HUES48 (cell line): ENCODE measurements around the gene SYP.

Experiments used
- H3K27ac ChIP-seq: one replicate; pipeline ENCODE4 v1.7.0; 2013; ENCODE audit warnings: low read depth, low read length, inconsistent platforms
- H3K27me3 ChIP-seq: 2 replicates; pipeline ENCODE4 v1.6.1; 2013; ENCODE audit warnings: mild to moderate bottlenecking, low read length; ENCODE audit not compliant: control insufficient read depth, insufficient read depth
- H3K36me3 ChIP-seq: 2 replicates; pipeline ENCODE4 v1.6.1; 2013; ENCODE audit warnings: low read length; ENCODE audit not compliant: control insufficient read depth, insufficient read depth
- H3K4me1 ChIP-seq: 2 replicates; pipeline ENCODE4 v1.6.1; 2013; ENCODE audit warnings: mild to moderate bottlenecking, low read length; ENCODE audit not compliant: control insufficient read depth, insufficient read depth
- H3K4me3 ChIP-seq: 2 replicates; pipeline ENCODE4 v1.5.1; 2013; ENCODE audit warnings: mild to moderate bottlenecking, low read depth, low read length
- H3K9ac ChIP-seq: 2 replicates; pipeline ENCODE4 v1.6.1; 2013; ENCODE audit warnings: mild to moderate bottlenecking, low read depth, low read length, moderate library complexity
- H3K9me3 ChIP-seq: 2 replicates; pipeline ENCODE4 v1.6.1; 2013; ENCODE audit warnings: low read length; ENCODE audit not compliant: control insufficient read depth, insufficient read depth

The SYP gene

GRCh38 chrX:49199906-49200771 is at the start of gene SYP:
Gene SYP (minus strand): TSS chrX:49200193. CDS start chrX:49200186, 7 bp downstream.
- H3K4me1 ChIP-seq = no peaks in the 10 kb centered on the region
- H3K36me3 ChIP-seq = no peaks in the 10 kb centered on the region
- H3K9ac ChIP-seq = no peak within 1 kb of the TSS
- H3K27ac ChIP-seq = peak within 1 kb of the TSS; percentile 35
- H3K9me3 ChIP-seq = peaks cover 14% of the 10 kb centered on the region
- peak within 1 kb of the TSS; percentile 51 for H3K4me3 ChIP-seq
- H3K27me3 ChIP-seq = no peaks in the 10 kb centered on the region

GRCh38 chrX:49249616-49250015 is 49.6 kb upstream of the SYP start:
- H3K27me3 ChIP-seq = no peaks in the 10 kb centered on the region
- H3K4me1 ChIP-seq = no peaks in the 10 kb centered on the region
- H3K27ac ChIP-seq = no peak overlapping the region
- H3K36me3 ChIP-seq = peaks cover 6% of the 10 kb centered on the region; the same call in 1 of the 2 replicates
- H3K9me3 ChIP-seq = peaks cover 5% of the 10 kb centered on the region
- H3K9ac ChIP-seq = no peak overlapping the region
- H3K4me3 ChIP-seq = no peak overlapping the region

GRCh38 chrX:49249071-49249470 is 49.1 kb upstream of the SYP start:
- H3K9ac ChIP-seq = no peak overlapping the region
- peaks cover 2% of the 10 kb centered on the region; the same call in 1 of the 2 replicates for H3K9me3 ChIP-seq
- H3K4me1 ChIP-seq = no peaks in the 10 kb centered on the region
- no peak overlapping the region for H3K27ac ChIP-seq
- peaks cover 6% of the 10 kb centered on the region; the same call in 1 of the 2 replicates for H3K36me3 ChIP-seq
- H3K27me3 ChIP-seq = no peaks in the 10 kb centered on the region
- no peak overlapping the region for H3K4me3 ChIP-seq

- Histone ChIP-seq H3K27me3 (no peaks in the 10 kb centered on the region), H3K4me1 (no peaks in the 10 kb centered on the region), H3K4me3 (no peak overlapping the region), H3K9ac (no peak overlapping the region), H3K9me3 (peaks cover 2% of the 10 kb centered on the region; the same call in 1 of the 2 replicates), H3K27ac (no peak overlapping the region), H3K36me3 (peaks cover 6% of the 10 kb centered on the region)
Measured at GRCh38 chrX:49247916-49248811, 48.2 kb upstream of the SYP start.

- peaks cover 2% of the 10 kb centered on the region; the same call in 1 of the 2 replicates for H3K9me3 ChIP-seq
- no peaks in the 10 kb centered on the region for H3K27me3 ChIP-seq
- H3K4me1 ChIP-seq = no peaks in the 10 kb centered on the region
- H3K9ac ChIP-seq = no peak overlapping the region
- peaks cover 6% of the 10 kb centered on the region for H3K36me3 ChIP-seq
- H3K27ac ChIP-seq = no peak overlapping the region
- no peak overlapping the region for H3K4me3 ChIP-seq
Measured at GRCh38 chrX:49247346-49247745, 47.4 kb upstream of the SYP start.

- H3K27ac ChIP-seq = no peak overlapping the region
- no peak overlapping the region for H3K4me3 ChIP-seq
- no peaks in the 10 kb centered on the region for H3K4me1 ChIP-seq
- H3K9ac ChIP-seq = no peak overlapping the region
- peaks cover 6% of the 10 kb centered on the region for H3K36me3 ChIP-seq
- no peaks in the 10 kb centered on the region for H3K27me3 ChIP-seq
- H3K9me3 ChIP-seq = peaks cover 3% of the 10 kb centered on the region; the same call in 1 of the 2 replicates
Measured at GRCh38 chrX:49246541-49246940, 46.5 kb upstream of the SYP start.

- Histone ChIP-seq H3K9me3 (peaks cover 6% of the 10 kb centered on the region; the same call in 1 of the 2 replicates), H3K4me1 (no peaks in the 10 kb centered on the region), H3K9ac (no peak overlapping the region), H3K27ac (no peak overlapping the region), H3K4me3 (no peak overlapping the region), H3K27me3 (no peaks in the 10 kb centered on the region), H3K36me3 (peaks cover 6% of the 10 kb centered on the region)
Measured at GRCh38 chrX:49244207-49244606, 44.2 kb upstream of the SYP start.

GRCh38 chrX:49243166-49243565 is 43.2 kb upstream of the SYP start:
- no peak overlapping the region for H3K4me3 ChIP-seq
- H3K4me1 ChIP-seq = no peaks in the 10 kb centered on the region
- no peak overlapping the region for H3K27ac ChIP-seq
- H3K9me3 ChIP-seq = peaks cover 8% of the 10 kb centered on the region; the same call in 1 of the 2 replicates
- no peaks in the 10 kb centered on the region; the same call in 1 of the 2 replicates for H3K36me3 ChIP-seq
- H3K27me3 ChIP-seq = no peaks in the 10 kb centered on the region
- H3K9ac ChIP-seq = no peak overlapping the region

GRCh38 chrX:49242545-49243066 is 42.6 kb upstream of the SYP start:
- Histone ChIP-seq H3K27me3 (no peaks in the 10 kb centered on the region), H3K9me3 (peaks cover 8% of the 10 kb centered on the region; the same call in 1 of the 2 replicates), H3K4me3 (no peak overlapping the region), H3K36me3 (no peaks in the 10 kb centered on the region; the same call in 1 of the 2 replicates), H3K27ac (no peak overlapping the region), H3K9ac (no peak overlapping the region), H3K4me1 (no peaks in the 10 kb centered on the region)

GRCh38 chrX:49238735-49239134 is 38.7 kb upstream of the SYP start:
- H3K4me3 ChIP-seq = no peak overlapping the region
- H3K27ac ChIP-seq = no peak overlapping the region
- no peaks in the 10 kb centered on the region for H3K4me1 ChIP-seq
- no peaks in the 10 kb centered on the region; the same call in 1 of the 2 replicates for H3K36me3 ChIP-seq
- no peak overlapping the region for H3K9ac ChIP-seq
- no peaks in the 10 kb centered on the region for H3K27me3 ChIP-seq
- peaks cover 11% of the 10 kb centered on the region; the same call in 1 of the 2 replicates for H3K9me3 ChIP-seq
